HG03159 (cell line): ENCODE measurements around the gene TTF1.

Experiments
- ATAC-seq: cut with Tn5 transposase; IDR thresholded peaks from one replicate; pipeline ENCODE4 v1.9.1; 2021; ENCODE audit warnings: mild to moderate bottlenecking, moderate library complexity; ENCODE audit not compliant: unreplicated experiment

The TTF1 gene

GRCh38 chr9:132367613-132368313 lies 38.9 kb downstream of the TTF1 start:
- no peak for ATAC-seq

DNA sequence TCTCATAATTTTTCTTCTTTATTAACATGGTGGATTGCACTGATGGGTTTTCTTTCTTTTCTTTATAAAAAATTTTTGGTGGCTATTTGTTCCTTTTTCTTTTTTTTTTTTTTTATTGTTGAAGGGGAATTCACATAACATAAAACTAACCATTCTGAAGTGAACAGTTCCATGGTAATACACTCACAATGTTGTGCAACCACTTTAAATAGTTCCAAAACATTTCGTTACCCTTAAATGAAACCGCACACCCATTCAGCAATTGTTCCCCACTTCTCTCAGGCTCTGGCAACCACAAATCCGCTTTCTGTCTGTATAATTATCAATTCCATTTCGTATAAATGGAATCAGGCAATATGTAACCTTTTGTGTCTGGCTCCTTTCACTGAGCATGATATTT lies 40.2 kb downstream of the TTF1 start:
- ATAC-seq = no peak

- ATAC-seq = no peak
Observed at GRCh38 chr9:132365986-132366385, 40.7 kb downstream of the TTF1 start.

DNA sequence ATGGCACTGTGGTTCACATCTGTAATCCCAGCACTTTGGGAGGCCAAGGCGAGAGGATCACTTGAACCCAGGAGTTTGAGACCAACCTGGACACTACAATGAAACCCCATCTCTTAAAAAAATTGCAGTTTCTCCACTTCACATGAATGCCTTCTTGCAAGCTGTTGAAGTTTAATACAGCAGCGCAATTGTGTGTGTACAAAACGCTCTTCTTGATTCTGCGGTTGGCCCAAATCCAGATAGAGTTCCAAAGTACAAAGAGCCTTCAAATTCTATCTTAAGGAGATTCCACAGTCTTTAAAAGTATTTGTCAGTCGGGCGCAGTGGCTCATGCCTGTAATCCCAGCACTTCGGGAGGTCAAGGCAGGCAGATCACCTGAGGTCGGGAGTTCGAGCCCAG lies 42.6 kb downstream of the TTF1 start:
- no peak for ATAC-seq

- ATAC-seq = no peak
Observed at GRCh38 chr9:132357764-132358163, 48.9 kb downstream of the TTF1 start.

- ATAC-seq = no peak
Observed at GRCh38 chr9:132356324-132356924, 50.2 kb downstream of the TTF1 start.

- ATAC-seq = peak; percentile 80
Observed at GRCh38 chr9:132354637-132355355, 51.8 kb downstream of the TTF1 start, which contains the start of gene SETX. Gene SETX (minus strand): TSS chr9:132354986. CDS start chr9:132349428, 5,558 bp downstream.

DNA sequence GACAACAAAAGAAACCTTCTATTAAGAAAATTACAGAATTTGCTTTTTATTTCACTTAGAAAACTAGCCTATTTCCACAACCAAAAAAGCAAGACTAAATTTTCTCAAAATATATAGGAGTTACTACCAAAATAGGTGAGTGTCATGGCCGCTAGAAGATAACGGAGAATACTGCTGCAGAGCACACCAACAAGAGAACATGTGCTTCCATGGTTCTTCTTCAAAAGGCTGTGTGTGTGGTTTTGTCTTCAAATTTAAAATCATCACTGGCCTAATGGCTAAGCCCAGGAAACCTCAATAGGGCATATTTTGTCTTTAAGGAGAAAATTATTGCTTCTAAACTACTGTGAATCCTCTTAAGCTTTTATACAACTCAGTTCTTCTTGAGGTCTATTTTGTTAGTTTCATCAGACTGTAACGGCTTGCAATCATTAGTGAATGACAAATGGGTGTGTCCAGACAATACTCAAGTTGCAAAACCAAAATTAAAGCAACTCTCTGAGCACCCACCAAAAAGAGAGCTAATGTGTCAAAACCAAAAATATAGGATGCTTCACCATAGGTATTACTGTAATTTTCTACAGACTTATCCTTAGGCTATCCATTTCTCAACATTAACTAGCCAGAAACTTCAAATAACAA lies 55.1 kb downstream of the TTF1 start:
- no peak for ATAC-seq

DNA sequence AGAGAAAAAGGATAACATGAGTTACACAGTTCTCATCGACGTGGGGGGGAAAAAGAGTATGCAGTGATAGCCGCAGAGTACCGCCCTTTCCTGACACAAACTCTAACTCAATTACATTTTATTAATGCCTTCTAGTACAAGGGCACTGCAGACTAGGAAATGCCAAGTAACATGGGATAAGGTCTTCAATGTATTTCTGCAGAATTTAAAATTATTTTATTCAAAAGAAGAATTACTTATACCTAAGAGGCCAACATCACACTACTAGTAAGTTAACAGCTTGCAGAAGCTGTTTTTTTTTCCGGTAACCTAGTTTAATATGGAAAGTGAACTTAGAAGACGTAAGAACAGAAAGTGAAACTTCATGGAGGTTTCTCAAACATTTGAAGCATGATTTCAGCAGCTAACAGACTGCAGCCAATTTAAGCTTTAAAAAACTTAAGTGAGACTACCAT lies 55.8 kb downstream of the TTF1 start:
- ATAC-seq = no peak

GRCh38 chr9:132348676-132349075 lies 58.0 kb downstream of the TTF1 start:
- ATAC-seq = no peak

GRCh38 chr9:132346177-132346576 lies 60.5 kb downstream of the TTF1 start:
- no peak for ATAC-seq

- ATAC-seq = no peak
Observed at GRCh38 chr9:132341177-132341840, 65.3 kb downstream of the TTF1 start.

DNA sequence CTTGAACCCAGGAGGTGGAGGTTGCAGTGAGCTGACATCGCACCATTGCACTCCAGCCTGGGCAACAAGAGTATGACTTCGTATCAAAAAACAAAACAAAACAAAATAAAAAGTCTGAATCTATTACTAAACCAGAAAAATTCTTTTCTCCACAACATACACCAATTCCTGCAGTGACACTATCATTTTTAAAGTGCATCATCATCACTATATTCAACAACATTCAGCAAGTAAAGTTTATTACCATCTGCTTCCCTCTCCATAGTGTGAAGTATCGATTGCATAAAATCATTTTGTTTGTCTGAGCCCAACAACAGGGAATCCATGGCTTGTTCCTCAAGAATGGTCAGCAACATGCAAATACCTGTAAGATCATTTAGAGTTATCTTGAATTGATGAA lies 72.3 kb downstream of the TTF1 start:
- ATAC-seq = no peak

GRCh38 chr9:132333556-132333955 lies 73.1 kb downstream of the TTF1 start:
- no peak for ATAC-seq

DNA sequence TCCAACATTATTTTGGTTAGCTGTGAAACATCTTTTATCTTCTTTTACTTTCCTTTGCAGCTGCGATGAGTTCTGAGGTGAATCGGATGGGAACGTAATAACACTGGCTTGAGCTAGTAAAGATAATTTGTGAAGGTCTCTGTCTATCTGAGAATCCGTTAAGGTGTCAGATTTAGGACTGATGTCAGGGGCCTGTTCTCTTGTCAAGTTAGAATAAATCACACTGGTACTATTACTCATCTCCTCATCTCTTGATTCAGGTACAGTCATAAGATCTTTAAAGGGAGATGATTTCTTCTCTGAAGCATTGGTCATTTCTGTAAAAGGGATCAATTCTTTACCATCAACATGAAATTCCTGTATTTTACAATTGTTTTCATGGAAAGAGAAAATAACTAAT lies 78.1 kb downstream of the TTF1 start:
- no peak for ATAC-seq

DNA sequence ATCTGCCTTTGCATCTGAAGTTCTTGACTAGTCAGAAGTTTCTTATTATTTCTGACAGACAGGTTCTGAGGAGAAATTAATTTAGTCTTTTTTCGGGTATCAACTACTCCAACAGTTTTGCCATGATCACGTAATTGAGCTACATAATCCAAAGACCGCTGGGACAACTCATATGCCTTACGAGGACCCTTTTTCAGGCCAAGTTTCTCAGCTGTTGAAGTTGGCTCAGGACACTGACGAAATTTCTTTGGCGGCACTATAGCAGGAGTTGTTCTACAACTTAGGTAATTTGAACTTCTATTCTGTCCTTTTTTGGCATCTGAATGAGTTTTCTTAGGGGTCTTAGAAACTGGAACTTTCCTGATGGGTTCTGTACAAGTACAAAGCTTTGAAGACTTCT lies 79.1 kb downstream of the TTF1 start:
- ATAC-seq = no peak
